Smooth muscle cell (in vitro differentiated cells): ENCODE measurements around the gene RAB11FIP5. TPM values are rescaled to one million over a fixed set of nuclear protein-coding genes. Genes with fewer than 3 reads are reported as not detected.
A peak's percentile ranks its signal among the peaks of the same experiment; 100 is the strongest.

ENCODE experiments used
- DNase-seq: peaks from one replicate; lab custom pipeline; 2025; ENCODE audit not compliant: unreplicated experiment; lab: John Stamatoyannopoulos, UW
- H2AFZ ChIP-seq: fragments of 200-600 bp; sonication (generic); 2 replicates; pipeline ENCODE4 v1.6.0; 2016; ENCODE audit warnings: antibody characterized with exemption, low read depth, mild to moderate bottlenecking
- H3F3A ChIP-seq: fragments of 200-600 bp; sonication (generic); 2 replicates; pipeline ENCODE4 v1.6.0; 2017; ENCODE audit warnings: antibody characterized with exemption, low read depth
- H3K27ac ChIP-seq: fragments of 200-600 bp; sonication (generic); 2 replicates; pipeline ENCODE4 v1.5.1; 2016; ENCODE audit warnings: low read depth, mild to moderate bottlenecking
- H3K27me3 ChIP-seq: fragments of 200-600 bp; sonication (generic); 2 replicates; pipeline ENCODE4 v1.6.1; 2016; ENCODE audit warnings: low read depth, mild to moderate bottlenecking
- H3K36me3 ChIP-seq: fragments of 200-600 bp; sonication (generic); 2 replicates; pipeline ENCODE4 v1.5.1; 2016; ENCODE audit warnings: low read depth
- H3K4me1 ChIP-seq: fragments of 200-600 bp; sonication (generic); 2 replicates; pipeline ENCODE4 v1.5.1; 2016; ENCODE audit warnings: low read depth
- H3K4me2 ChIP-seq: fragments of 200-600 bp; sonication (generic); 2 replicates; pipeline ENCODE4 v1.6.0; 2016; ENCODE audit warnings: mild to moderate bottlenecking
- H3K4me3 ChIP-seq: fragments of 200-600 bp; sonication (generic); 2 replicates; pipeline ENCODE4 v1.5.1; 2016; ENCODE audit warnings: mild to moderate bottlenecking
- H3K79me2 ChIP-seq: fragments of 200-600 bp; sonication (generic); 2 replicates; pipeline ENCODE4 v1.6.0; 2016; ENCODE audit warnings: low read depth, mild to moderate bottlenecking
- H3K9ac ChIP-seq: fragments of 200-600 bp; sonication (generic); 2 replicates; pipeline ENCODE4 v1.6.0; 2016; ENCODE audit warnings: low read depth
- H3K9me3 ChIP-seq: fragments of 200-600 bp; sonication (generic); replicated peaks from 2 replicates; pipeline ENCODE4 v1.5.1; 2016; ENCODE audit warnings: low read depth
- H4K20me1 ChIP-seq: fragments of 200-600 bp; sonication (generic); 2 replicates; pipeline ENCODE4 v1.6.0; 2016; ENCODE audit warnings: low read depth
- CTCF ChIP-seq: fragments of 200-600 bp; sonication (generic); IDR thresholded peaks from 2 replicates; pipeline ENCODE4 v1.5.1; 2017; ENCODE audit warnings: borderline replicate concordance, mild to moderate bottlenecking, antibody characterized with exemption; ENCODE audit not compliant: insufficient read depth, poor library complexity, severe bottlenecking
- WGBS: methylation state at CpG from one replicate; pipeline ENCODE4 v1.1.7; 2016; ENCODE audit warnings: low lambda C conversion rate; 5-methylcytosine and 5-hydroxymethylcytosine counted together
- polyA plus RNA-seq: library from polyadenylated mRNA; unstranded; fragments of >200 nt; fragmentation: Nextera tagmentation; extraction: Ambion mirVana; gene quantifications from 2 replicates; pipeline ENCODE4 v1.2.1, GENCODE V29; 2016
- total RNA-seq: library from RNA; depleted of rRNA; stranded (reverse); fragments of >200 nt; gene quantifications from 2 replicates; pipeline ENCODE4 v1.2.3, GENCODE V29; 2014

RAB11FIP5 gene
- total and polyA plus RNA-seq, 2 experiments from 2014 or later, result 23.3 to 31.3 TPM

- peaks cover 17% of the 10 kb centered on the region for H4K20me1 ChIP-seq
- no peaks in the 10 kb centered on the region for H3K9me3 ChIP-seq
- H3K27me3 ChIP-seq, result no peaks in the 10 kb centered on the region
- H3F3A ChIP-seq, result peaks cover 8% of the 10 kb centered on the region
- H3K4me1 ChIP-seq, result peaks cover 10% of the 10 kb centered on the region
- DNase-seq, result peak; percentile 62
- TF ChIP-seq CTCF, result no peak
- WGBS, result under 1% methylated on average over 66 of the region's 83 CpGs
- H3K9ac ChIP-seq, result peak overlapping the region; percentile 92
- peak overlapping the region; percentile 82 for H2AFZ ChIP-seq
- H3K36me3 ChIP-seq, result no peaks in the 10 kb centered on the region
- H3K4me2 ChIP-seq, result peak overlapping the region; percentile 100
- peaks cover 37% of the 10 kb centered on the region for H3K79me2 ChIP-seq
- peak overlapping the region; percentile 96 for H3K4me3 ChIP-seq
- H3K27ac ChIP-seq, result peak overlapping the region; percentile 95
Observed at GRCh38 chr2:73070643-73071359, 41.9 kb downstream of the RAB11FIP5 start.

GRCh38 chr2:73069855-73070642, 42.7 kb downstream of the RAB11FIP5 start:
- Histone ChIP-seq H3K27ac (peak overlapping the region; percentile 95), H3K4me2 (peak overlapping the region; percentile 100), H3K27me3 (no peaks in the 10 kb centered on the region), H2AFZ (peak overlapping the region; percentile 82), H3K36me3 (no peaks in the 10 kb centered on the region), H3F3A (peaks cover 8% of the 10 kb centered on the region), H3K9me3 (no peaks in the 10 kb centered on the region), H3K79me2 (peaks cover 44% of the 10 kb centered on the region), H4K20me1 (peaks cover 17% of the 10 kb centered on the region), H3K4me1 (peaks cover 10% of the 10 kb centered on the region), H3K9ac (peak overlapping the region; percentile 92), H3K4me3 (peak overlapping the region; percentile 96)
- no peak for DNase-seq
- TF ChIP-seq CTCF, result no peak
- WGBS, result 11% methylated on average over 29 of the region's 29 CpGs

GRCh38 chr2:73069041-73069854, 43.5 kb downstream of the RAB11FIP5 start:
- H3K9me3 ChIP-seq, result no peaks in the 10 kb centered on the region
- peak overlapping the region; percentile 96 for H3K4me3 ChIP-seq
- H3K27me3 ChIP-seq, result no peaks in the 10 kb centered on the region
- WGBS, result 40% methylated on average over 7 of the region's 7 CpGs
- H2AFZ ChIP-seq, result no peak overlapping the region
- DNase-seq, result no peak
- peaks cover 17% of the 10 kb centered on the region for H4K20me1 ChIP-seq
- H3K9ac ChIP-seq, result peak overlapping the region; percentile 92
- peaks cover 45% of the 10 kb centered on the region for H3K79me2 ChIP-seq
- TF ChIP-seq CTCF, result no peak
- no peaks in the 10 kb centered on the region for H3K36me3 ChIP-seq
- peaks cover 13% of the 10 kb centered on the region for H3F3A ChIP-seq
- H3K4me1 ChIP-seq, result peaks cover 10% of the 10 kb centered on the region
- H3K4me2 ChIP-seq, result peak overlapping the region; percentile 100
- H3K27ac ChIP-seq, result peak overlapping the region; percentile 95
